NCI-H446 treated with DMSO at 0.1 percent for 48 hours (cell line): ENCODE results near the gene RYR1.
"Not testable (repeated sequence)": the region's sequence is repeated elsewhere in the genome, so short reads cannot be mapped to it uniquely, and the experiment has no call there.

Experiments
- DNase-seq: peaks from one replicate; lab custom pipeline; 2025; lab: John Stamatoyannopoulos, UW

RYR1 gene

GRCh38 chr19:38490861-38491260, 57.4 kb downstream of the RYR1 start:
- no peak for DNase-seq

DNA sequence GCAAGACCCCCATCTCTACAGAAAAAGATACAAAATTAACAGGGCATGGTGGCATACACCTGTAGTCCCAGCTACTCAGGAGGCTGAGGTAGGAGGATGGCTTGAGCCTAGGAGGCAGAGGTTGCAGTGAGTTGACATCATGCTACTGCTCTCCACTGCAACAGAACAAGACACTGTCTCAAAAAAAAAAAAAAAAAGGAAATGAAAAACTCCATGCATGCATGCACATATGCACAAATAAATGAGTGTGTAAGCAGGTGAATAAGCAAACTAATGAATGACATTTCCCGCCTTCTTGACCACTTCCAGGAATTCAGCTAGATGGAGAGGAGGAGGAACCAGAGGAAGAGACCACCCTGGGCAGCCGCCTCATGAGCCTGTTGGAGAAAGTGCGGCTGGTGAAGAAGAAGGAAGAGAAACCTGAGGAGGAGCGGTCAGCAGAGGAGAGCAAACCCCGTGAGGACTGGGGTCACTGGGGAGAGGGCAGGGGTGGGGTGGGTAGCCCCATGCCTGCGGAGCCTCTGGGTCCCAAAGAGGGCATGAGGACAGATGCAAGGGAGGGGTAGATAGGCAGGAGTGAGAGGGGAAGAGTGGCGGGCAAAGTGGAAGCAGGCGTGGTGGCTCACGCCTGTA, 58.8 kb downstream of the RYR1 start:
- DNase-seq: no peak

DNA sequence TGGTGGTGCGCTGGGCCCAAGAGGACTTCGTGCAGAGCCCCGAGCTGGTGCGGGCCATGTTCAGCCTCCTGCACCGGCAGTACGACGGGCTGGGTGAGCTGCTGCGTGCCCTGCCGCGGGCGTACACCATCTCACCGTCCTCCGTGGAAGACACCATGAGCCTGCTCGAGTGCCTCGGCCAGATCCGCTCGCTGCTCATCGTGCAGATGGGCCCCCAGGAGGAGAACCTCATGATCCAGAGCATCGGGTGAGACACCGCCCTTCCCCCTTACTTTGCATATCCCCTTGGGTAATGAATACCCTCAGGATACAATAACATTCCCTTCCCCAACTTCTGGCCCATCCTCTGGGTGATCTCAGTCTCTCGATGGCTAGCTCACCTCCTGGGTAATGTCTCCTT, 60.9 kb downstream of the RYR1 start:
- DNase-seq: no peak

DNA sequence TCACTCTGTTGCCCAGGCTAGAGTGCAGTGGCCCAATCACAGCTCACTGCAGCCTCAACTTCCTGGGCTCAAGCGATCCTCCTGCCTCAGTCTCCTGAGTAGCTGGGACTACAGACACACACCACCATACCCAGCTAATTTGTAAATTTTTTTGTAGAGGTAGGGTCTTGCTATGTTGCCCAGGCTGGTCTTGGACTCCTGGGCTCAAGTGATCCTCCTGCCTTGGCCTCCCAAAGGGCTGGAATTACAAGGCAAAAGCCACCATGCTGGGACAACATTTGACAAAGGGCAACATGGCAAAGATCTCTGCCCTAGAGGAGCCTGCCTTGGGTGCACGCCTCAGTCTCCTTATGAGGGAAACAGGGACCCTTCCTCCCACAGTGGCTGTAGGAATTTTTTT, 61.9 kb downstream of the RYR1 start:
- DNase-seq: not testable (repeated sequence)

DNA sequence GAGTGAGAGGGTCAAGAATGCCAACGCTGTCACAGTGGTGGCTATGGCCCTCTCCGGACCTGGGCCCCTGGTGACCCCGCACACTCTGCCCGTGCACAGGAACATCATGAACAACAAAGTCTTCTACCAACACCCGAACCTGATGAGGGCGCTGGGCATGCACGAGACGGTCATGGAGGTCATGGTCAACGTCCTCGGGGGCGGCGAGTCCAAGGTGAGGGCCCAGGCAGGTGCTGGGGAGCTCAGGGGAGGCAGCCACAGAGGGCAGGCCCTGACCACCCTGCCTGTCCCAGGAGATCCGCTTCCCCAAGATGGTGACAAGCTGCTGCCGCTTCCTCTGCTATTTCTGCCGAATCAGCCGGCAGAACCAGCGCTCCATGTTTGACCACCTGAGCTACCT, 62.6 kb downstream of the RYR1 start:
- no peak for DNase-seq

DNA sequence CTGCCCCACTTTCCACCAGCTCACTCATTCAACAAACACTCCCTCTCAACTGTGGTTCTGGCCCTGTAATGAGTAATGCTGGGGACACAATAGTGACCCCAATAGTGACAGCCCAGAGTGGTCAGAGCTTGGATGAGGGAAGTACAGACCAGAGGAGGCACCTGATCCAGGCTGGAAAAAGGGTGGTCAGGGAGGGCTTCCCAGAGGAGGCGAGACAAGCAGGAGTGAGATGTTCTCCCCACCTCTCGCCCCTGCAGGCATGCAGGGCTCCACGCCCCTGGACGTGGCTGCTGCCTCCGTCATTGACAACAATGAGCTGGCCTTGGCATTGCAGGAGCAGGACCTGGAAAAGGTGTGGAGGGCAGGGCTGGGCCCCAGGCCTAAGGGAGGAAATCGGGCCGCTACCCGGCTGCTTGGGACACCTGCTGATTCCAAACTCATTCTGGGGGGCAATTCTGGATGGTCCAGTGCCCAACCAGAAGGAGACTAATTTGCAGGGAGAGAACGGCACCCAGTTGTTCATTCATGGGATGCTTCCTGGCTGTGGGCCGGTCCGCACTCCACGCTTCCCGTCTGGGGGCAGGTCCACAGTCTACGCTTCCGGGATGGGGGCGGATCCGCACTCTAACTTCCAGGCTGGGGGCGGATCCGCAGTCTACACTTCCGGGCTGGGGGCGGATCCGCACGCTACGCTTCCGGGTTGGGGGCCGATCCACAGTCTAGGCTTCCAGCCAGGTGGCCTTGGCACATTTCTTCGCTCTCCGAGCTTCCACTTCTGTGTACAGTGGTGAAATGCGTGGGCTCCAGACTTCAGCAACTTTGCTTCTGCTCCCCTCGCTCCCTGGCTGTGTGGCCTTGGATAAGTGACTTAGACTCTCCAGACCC, 63.4 kb downstream of the RYR1 start:
- no peak for DNase-seq

GRCh38 chr19:38497907-38498306, 64.4 kb downstream of the RYR1 start:
- DNase-seq: no peak

GRCh38 chr19:38499532-38499931, 66.0 kb downstream of the RYR1 start:
- DNase-seq: no peak

DNA sequence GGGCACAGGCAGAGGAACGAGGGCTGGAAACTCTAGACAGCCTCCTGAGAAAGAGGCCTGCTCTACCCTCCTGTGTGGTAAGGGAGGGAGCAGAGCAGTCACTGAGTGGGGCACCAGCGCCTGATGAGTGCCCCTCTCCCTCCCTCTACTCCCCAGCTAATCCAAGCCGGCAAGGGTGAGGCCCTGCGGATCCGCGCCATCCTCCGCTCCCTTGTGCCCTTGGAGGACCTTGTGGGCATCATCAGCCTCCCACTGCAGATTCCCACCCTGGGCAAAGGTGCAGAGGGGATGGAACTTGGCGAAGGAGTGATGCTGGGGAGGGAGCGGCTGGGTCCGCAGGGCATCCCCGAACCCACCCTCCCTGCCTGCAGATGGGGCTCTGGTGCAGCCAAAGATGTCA, 67.0 kb downstream of the RYR1 start:
- no peak for DNase-seq

DNA sequence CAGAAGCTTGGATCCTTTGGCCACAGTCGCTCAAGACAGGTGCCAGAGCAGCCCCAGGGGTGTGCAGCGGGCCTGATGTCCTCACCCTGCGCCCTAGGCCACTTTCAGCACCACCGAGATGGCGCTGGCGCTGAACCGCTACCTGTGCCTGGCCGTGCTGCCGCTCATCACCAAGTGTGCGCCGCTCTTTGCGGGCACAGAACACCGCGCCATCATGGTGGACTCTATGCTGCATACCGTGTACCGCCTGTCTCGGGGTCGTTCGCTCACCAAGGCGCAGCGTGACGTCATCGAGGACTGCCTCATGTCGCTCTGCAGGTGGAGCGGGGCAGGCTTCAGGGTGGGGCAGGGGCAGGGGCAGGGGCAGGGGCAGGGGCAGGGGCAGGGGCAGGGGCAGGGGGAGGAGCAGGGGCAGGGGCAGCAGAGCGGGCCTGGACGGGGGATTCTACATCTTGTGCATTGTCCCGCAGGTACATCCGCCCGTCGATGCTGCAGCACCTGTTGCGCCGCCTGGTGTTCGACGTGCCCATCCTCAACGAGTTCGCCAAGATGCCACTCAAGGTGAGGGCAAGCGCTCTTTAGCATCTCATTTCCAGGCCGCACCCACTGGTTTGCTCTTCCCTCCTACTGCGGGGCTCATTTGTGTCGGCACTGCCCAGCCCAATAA, 69.1 kb downstream of the RYR1 start:
- no peak for DNase-seq

GRCh38 chr19:38503077-38503410, 69.6 kb downstream of the RYR1 start:
- DNase-seq: no peak

DNA sequence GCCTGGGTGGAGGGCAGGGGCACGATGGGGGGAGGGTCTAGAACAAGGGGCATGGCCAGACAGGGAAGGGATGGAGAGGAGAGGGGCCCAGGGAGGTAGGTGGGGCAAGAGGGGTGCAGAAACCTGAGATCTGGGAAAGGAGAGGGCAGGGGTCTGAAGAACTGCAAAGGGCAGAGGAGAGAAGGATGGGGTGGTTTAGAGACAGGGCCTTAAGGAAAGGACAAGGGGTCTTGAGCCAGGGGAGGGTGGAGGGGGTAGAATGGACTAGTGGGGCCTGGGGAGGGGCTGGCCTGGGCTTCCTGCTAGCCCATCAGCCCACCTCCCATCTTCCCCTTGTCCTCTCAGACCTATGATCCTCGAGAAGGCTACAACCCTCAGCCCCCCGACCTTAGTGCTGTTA, 72.5 kb downstream of the RYR1 start:
- no peak for DNase-seq

DNA sequence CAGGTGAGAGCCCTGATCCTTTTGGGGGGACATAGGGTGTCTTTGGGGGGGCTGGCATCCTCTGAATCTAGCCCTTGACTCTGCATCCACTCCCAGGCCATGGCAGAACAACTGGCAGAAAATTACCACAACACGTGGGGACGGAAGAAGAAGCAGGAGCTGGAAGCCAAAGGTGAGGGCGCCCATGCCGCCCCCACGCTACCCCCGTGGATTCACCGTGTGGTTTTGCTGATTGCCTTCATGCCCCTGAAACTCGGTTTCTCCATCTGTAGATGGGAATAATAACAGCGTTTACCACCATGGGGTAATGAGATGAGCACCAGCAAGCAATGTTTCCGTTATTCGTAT, 72.9 kb downstream of the RYR1 start:
- DNase-seq: no peak

- DNase-seq: peak; percentile 32
Observed at GRCh38 chr19:38506723-38507550, 73.4 kb downstream of the RYR1 start.

- DNase-seq: no peak
Observed at GRCh38 chr19:38507551-38508127, 74.1 kb downstream of the RYR1 start.

DNA sequence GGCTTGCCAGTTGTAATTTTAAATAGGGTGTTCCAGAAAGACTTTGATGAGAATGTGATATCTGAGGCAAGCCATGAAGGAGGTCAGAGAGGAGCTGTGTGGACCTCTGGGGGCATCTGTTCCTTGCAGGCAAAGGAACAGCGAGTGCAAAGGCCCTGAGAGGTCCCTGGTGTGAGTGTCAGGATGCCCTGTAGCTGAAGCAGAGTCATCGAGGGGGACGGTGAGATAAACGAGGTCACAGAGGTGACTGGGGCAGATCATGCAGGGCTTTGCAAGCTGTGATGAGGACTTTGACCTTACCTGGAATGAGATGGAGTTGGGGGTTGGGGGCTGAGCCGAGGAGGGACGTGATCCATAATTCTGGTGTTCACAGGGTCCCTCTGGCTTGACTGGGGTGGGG, 75.0 kb downstream of the RYR1 start:
- DNase-seq: no peak

DNA sequence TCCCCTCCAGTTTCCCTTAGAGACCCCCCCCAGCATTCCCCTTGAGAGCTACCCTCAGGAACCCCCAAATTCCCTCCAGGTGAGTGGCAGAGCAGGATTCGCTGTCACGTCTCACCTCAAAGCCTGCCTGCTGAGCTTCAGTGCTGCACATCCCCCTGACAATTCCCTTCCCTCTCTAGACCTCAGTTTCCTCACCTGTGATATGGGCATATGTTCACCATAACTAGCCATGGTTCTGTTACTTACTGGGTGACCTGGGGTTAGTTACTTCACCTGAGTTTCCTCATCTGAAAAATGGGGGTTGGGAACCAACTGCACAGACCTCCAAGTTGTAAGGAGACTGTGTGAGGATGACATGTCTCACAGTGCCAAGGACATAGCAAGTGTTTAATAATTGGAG, 75.5 kb downstream of the RYR1 start:
- DNase-seq: no peak

GRCh38 chr19:38511074-38511708, 77.7 kb downstream of the RYR1 start:
- DNase-seq: no peak

DNA sequence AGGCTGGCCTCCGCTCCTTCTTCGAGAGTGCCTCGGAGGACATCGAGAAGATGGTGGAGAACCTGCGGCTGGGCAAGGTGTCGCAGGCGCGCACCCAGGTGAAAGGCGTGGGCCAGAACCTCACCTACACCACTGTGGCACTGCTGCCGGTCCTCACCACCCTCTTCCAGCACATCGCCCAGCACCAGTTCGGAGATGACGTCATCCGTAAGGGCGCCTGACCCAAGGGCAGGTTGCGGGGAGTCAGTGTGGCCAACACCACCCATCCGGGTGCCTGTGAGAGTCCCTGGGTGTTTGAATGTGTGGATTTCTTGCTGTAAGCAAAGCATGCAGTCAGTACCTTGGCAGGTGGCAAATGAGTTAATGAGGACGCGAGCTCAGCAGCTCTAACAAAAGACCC, 78.8 kb downstream of the RYR1 start:
- no peak for DNase-seq

DNA sequence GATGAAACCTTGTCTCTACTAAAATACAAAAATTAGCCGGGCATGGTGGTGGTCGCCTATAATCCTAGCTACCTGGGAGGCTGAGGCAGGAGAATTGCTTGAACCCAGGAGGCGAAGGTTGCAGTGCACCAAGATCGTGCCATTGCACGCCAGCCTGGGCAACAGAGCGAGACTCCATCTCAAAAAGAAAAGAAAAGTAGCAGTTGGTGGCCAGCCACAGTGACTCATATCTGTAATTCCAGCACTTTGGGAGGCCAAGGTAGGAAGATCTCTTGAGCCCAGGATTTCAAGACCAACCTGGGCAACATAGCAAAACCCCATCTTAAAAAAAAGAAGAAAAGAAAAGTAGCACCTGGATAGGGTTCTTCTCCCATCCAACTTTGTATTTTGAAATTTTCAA, 79.7 kb downstream of the RYR1 start:
- DNase-seq: not testable (repeated sequence)

- no peak for DNase-seq
Observed at GRCh38 chr19:38513762-38514167, 80.3 kb downstream of the RYR1 start.
